Measurements from ENCODE around the gene TSPAN17. TPM values are rescaled to one million over a fixed set of nuclear protein-coding genes. Genes with fewer than 3 reads are reported as not detected.

TSPAN17 gene
- total and polyA plus RNA-seq, 2 experiments from 2014 or later = 30.2 to 32.3 TPM

GRCh38 chr5:176643491-176644219 lies 3.6 kb upstream of the TSPAN17 start:
- no peak for DNase-seq (ENCODE audit: low read depth in 1 of 2, low spot score in 1 of 2)
- TF ChIP-seq CTCF (IDR thresholded peaks at IDR 0.05; ENCODE audit: low read depth, low read length) = no peak
- Histone ChIP-seq H3K36me3 (no peaks in the 10 kb centered on the region), H3K4me3 (no peak overlapping the region), H3K4me1 (ENCODE audit: low read depth) (no peaks in the 10 kb centered on the region), H3K9me3 (ENCODE audit: low read depth) (no peaks in the 10 kb centered on the region), H3K27me3 (no peaks in the 10 kb centered on the region), H3K27ac (no peak overlapping the region)

- TF ChIP-seq CTCF (IDR thresholded peaks at IDR 0.05; ENCODE audit: low read depth, low read length) = no peak
- no peak for DNase-seq (ENCODE audit: low read depth in 1 of 2, low spot score in 1 of 2)
These were observed 3.0 kb upstream of the TSPAN17 start for GRCh38 chr5:176644294-176644693.

GRCh38 chr5:176644878-176645670 lies 2.2 kb upstream of the TSPAN17 start:
- H3K4me1 ChIP-seq (ENCODE audit: low read depth) = no peaks in the 10 kb centered on the region

More at GRCh38 chr5:176644294-176644693, 3.0 kb upstream of the TSPAN17 start:
- Histone ChIP-seq H3K4me3 (no peak overlapping the region), H3K4me1 (ENCODE audit: low read depth) (no peaks in the 10 kb centered on the region), H3K27ac (no peak overlapping the region), H3K27me3 (no peaks in the 10 kb centered on the region), H3K9me3 (ENCODE audit: low read depth) (no peaks in the 10 kb centered on the region), H3K36me3 (no peaks in the 10 kb centered on the region)

GRCh38 chr5:176646049-176646706 lies 1.1 kb upstream of the TSPAN17 start:
- Histone ChIP-seq H3K27ac (no peak overlapping the region), H3K27me3 (no peaks in the 10 kb centered on the region), H3K4me1 (ENCODE audit: low read depth) (no peaks in the 10 kb centered on the region), H3K9me3 (ENCODE audit: low read depth) (no peaks in the 10 kb centered on the region), H3K4me3 (no peak overlapping the region), H3K36me3 (no peaks in the 10 kb centered on the region)
- no peak for TF ChIP-seq CTCF (IDR thresholded peaks at IDR 0.05; ENCODE audit: low read depth, low read length)
- DNase-seq (ENCODE audit: low read depth in 1 of 2, low spot score in 1 of 2) = no peak

More at GRCh38 chr5:176644878-176645670, 2.2 kb upstream of the TSPAN17 start:
- Histone ChIP-seq H3K9me3 (ENCODE audit: low read depth) (no peaks in the 10 kb centered on the region), H3K27ac (no peak overlapping the region), H3K27me3 (no peaks in the 10 kb centered on the region), H3K4me3 (no peak overlapping the region), H3K36me3 (no peaks in the 10 kb centered on the region)
- no peak for DNase-seq (ENCODE audit: low read depth in 1 of 2, low spot score in 1 of 2)
- TF ChIP-seq CTCF (IDR thresholded peaks at IDR 0.05; ENCODE audit: low read depth, low read length) = no peak

- Histone ChIP-seq H3K27me3 (no peaks in the 10 kb centered on the region), H3K4me3 (no peak overlapping the region), H3K9me3 (ENCODE audit: low read depth) (no peaks in the 10 kb centered on the region), H3K4me1 (ENCODE audit: low read depth) (no peaks in the 10 kb centered on the region), H3K27ac (no peak overlapping the region), H3K36me3 (no peaks in the 10 kb centered on the region)
- TF ChIP-seq CTCF (IDR thresholded peaks at IDR 0.05; ENCODE audit: low read depth, low read length) = no peak
- no peak for DNase-seq (ENCODE audit: low read depth in 1 of 2, low spot score in 1 of 2)
These were observed 616 bp upstream of the TSPAN17 start for GRCh38 chr5:176646707-176647029.

Measured in cardiac muscle cell (in vitro differentiated cells and primary cell).